Measurements from ENCODE around the gene LCTL.
"Not testable (repeated sequence)": the region's sequence is repeated elsewhere in the genome, so short reads cannot be mapped to it uniquely, and the experiment has no call there.

Gene LCTL

GRCh38 chr15:66502491-66502890 lies 63.3 kb downstream of the LCTL start:
- peaks cover 5% of the 10 kb centered on the region for H3K79me2 ChIP-seq
- no peak for TF ChIP-seq CTCF (IDR thresholded peaks at IDR 0.05)
- H3K4me2 ChIP-seq (ENCODE audit: low read length), result no peak overlapping the region
- H2AFZ ChIP-seq, result no peak overlapping the region
- H3K27me3 ChIP-seq (ENCODE audit: control insufficient read depth, insufficient read depth, low read length), result no peaks in the 10 kb centered on the region
- no peaks in the 10 kb centered on the region for H3K4me1 ChIP-seq
- no peaks in the 10 kb centered on the region for H3K36me3 ChIP-seq (ENCODE audit: control insufficient read depth, insufficient read depth, low read length)
- H3K27ac ChIP-seq, result no peak overlapping the region
- H3K9me3 ChIP-seq (ENCODE audit: control insufficient read depth, low read length), result no peaks in the 10 kb centered on the region
- H3K4me3 ChIP-seq (ENCODE audit: low read depth, low read length), result no peak overlapping the region
- H3K9ac ChIP-seq, result no peak overlapping the region

GRCh38 chr15:66500346-66500745 lies 65.5 kb downstream of the LCTL start:
- H2AFZ ChIP-seq, result not testable (repeated sequence)

GRCh38 chr15:66498501-66499386 lies 67.1 kb downstream of the LCTL start:
- no peak overlapping the region for H3K4me2 ChIP-seq (ENCODE audit: low read length)
- no peaks in the 10 kb centered on the region for H3K4me1 ChIP-seq
- H3K4me3 ChIP-seq (ENCODE audit: low read depth, low read length), result no peak overlapping the region
- TF ChIP-seq CTCF (IDR thresholded peaks at IDR 0.05), result no peak
- peak overlapping the region; percentile 86 for H3K27ac ChIP-seq
- H3K79me2 ChIP-seq, result peaks cover 2% of the 10 kb centered on the region
- no peak overlapping the region for H2AFZ ChIP-seq
- no peaks in the 10 kb centered on the region for H3K27me3 ChIP-seq (ENCODE audit: control insufficient read depth, insufficient read depth, low read length)
- no peak overlapping the region for H3K9ac ChIP-seq
- H3K36me3 ChIP-seq (ENCODE audit: control insufficient read depth, insufficient read depth, low read length), result no peaks in the 10 kb centered on the region
- H3K9me3 ChIP-seq (ENCODE audit: control insufficient read depth, low read length), result no peaks in the 10 kb centered on the region

More at GRCh38 chr15:66500346-66500745, 65.5 kb downstream of the LCTL start:
- H3K4me1 ChIP-seq; H3K9me3 ChIP-seq (ENCODE audit: control insufficient read depth, low read length); H3K4me2 ChIP-seq (ENCODE audit: low read length); H3K27me3 ChIP-seq (ENCODE audit: control insufficient read depth, insufficient read depth, low read length); H3K9ac ChIP-seq; H3K27ac ChIP-seq; H3K79me2 ChIP-seq; H3K4me3 ChIP-seq (ENCODE audit: low read depth, low read length); H3K36me3 ChIP-seq (ENCODE audit: control insufficient read depth, insufficient read depth, low read length): not testable (repeated sequence)
